ENCODE data around the gene KIF5C. TPM values are rescaled to one million over a fixed set of nuclear protein-coding genes. Genes with fewer than 3 reads are reported as not detected.

KIF5C gene
- total RNA-seq, 4 donors from 2014 or later, result 0.75 to 3.2 (median 2.3) TPM

DNA sequence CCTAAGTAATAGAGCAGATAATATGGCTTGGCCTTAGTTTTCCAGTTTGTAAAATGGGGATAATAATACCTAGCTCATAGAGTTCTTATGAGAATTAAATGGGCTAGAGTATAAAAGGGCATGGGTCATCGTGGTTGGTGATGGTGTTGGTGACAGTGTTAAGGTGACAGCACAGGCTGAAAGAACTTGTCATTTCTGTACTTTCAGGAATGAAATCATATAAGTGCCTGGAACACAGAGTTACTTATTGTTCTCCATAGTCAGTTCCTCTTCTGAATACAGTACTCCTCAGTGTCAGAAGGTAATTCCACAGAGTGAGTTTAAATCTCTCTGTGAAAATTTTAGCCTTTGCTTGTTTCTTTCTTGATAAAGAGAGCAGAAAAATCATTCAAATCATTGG, 42.4 kb downstream of the KIF5C start:
- Histone ChIP-seq H3K27me3 (no peaks in the 10 kb centered on the region), H3K4me3 (no peak overlapping the region), H3K9me3 (peaks cover 5 to 7% of the 10 kb centered on the region in 2 donors), H3K36me3 (no peaks in the 10 kb centered on the region), H3K4me1 (no peaks in the 10 kb centered on the region), H3K27ac (no peak overlapping the region)
- no peak for DNase-seq
- intact Hi-C loops (cut with DNase I; ENCODE audit: low total_unique reads) (no loop called here), in situ Hi-C loops (cut with MboI; ENCODE audit: low pct_ligation_motif_present in 1 of 4, low pct_unique_long_range_greater_than_20kb in 1 of 4, low sequenced_read_pairs in 3 of 4) (no loop called here)
- WGBS, 2 donors (ENCODE audit: low coverage in 1 of 2), result 50 to 85% methylated on average over 1 of the region's 1 CpG
- TF ChIP-seq CTCF (IDR thresholded peaks at IDR 0.05) (no peak), POLR2AphosphoS5 (IDR thresholded peaks at IDR 0.05) (no peak), POLR2A (IDR thresholded peaks at IDR 0.05) (no peak), EP300 (IDR thresholded peaks at IDR 0.05; ENCODE audit: low read depth) (no peak)

DNA sequence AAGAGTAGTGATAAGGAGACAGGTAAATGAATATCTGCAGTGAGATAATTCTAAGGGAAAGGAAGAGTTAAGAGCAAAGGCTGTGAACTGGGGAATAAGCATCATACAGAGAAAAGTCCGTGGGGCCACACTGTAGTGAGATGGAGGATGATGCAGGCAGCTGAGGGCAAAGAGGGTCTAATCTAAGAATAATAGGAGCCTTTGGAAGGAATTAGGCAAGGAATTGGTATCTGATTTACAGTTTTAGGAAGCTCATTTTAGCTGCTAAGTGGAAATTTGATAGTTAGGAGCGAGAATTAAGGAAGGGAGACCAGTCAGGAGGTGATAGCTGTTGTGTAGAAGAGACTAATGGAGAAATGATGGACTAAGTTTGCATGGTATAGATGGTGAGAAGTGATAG, 43.5 kb downstream of the KIF5C start:
- WGBS, 2 donors (ENCODE audit: low coverage in 1 of 2), result 60 to 88% methylated on average over 2 of the region's 2 CpGs
- H3K4me1 ChIP-seq, result no peaks in the 10 kb centered on the region

GRCh38 chr2:148920559-148920958, 45.5 kb downstream of the KIF5C start:
- in situ Hi-C loops (cut with MboI; ENCODE audit: low pct_ligation_motif_present in 1 of 4, low pct_unique_long_range_greater_than_20kb in 1 of 4, low sequenced_read_pairs in 3 of 4), result no loop called here
- TF ChIP-seq EP300 (IDR thresholded peaks at IDR 0.05; ENCODE audit: low read depth) (no peak), CTCF (IDR thresholded peaks at IDR 0.05) (no peak), POLR2AphosphoS5 (IDR thresholded peaks at IDR 0.05) (no peak), POLR2A (IDR thresholded peaks at IDR 0.05) (no peak)
- peaks cover 5 to 7% of the 10 kb centered on the region in 2 donors for H3K9me3 ChIP-seq
- H3K27ac ChIP-seq, result no peak overlapping the region
- DNase-seq, result no peak
- intact Hi-C loops (cut with DNase I; ENCODE audit: low total_unique reads), result no loop called here
- no peaks in the 10 kb centered on the region for H3K36me3 ChIP-seq
- no peaks in the 10 kb centered on the region for H3K4me1 ChIP-seq
- no peak overlapping the region for H3K4me3 ChIP-seq
- no peaks in the 10 kb centered on the region for H3K27me3 ChIP-seq
- 0 to 35% methylated on average over 1 of the region's 1 CpG for WGBS, 2 donors (ENCODE audit: low coverage in 1 of 2)

More for the DNA sequence above, 43.5 kb downstream of the KIF5C start:
- Histone ChIP-seq H3K4me3 (no peak overlapping the region), H3K27ac (no peak overlapping the region), H3K27me3 (no peaks in the 10 kb centered on the region), H3K36me3 (no peaks in the 10 kb centered on the region), H3K9me3 (peaks cover 5 to 7% of the 10 kb centered on the region in 2 donors)
- intact Hi-C loops (cut with DNase I; ENCODE audit: low total_unique reads) (no loop called here), in situ Hi-C loops (cut with MboI; ENCODE audit: low pct_ligation_motif_present in 1 of 4, low pct_unique_long_range_greater_than_20kb in 1 of 4, low sequenced_read_pairs in 3 of 4) (no loop called here)
- DNase-seq, result no peak
- TF ChIP-seq POLR2AphosphoS5 (IDR thresholded peaks at IDR 0.05) (no peak), POLR2A (IDR thresholded peaks at IDR 0.05) (no peak), EP300 (IDR thresholded peaks at IDR 0.05; ENCODE audit: low read depth) (no peak)

GRCh38 chr2:148922062-148922461, 47.0 kb downstream of the KIF5C start:
- TF ChIP-seq POLR2A (IDR thresholded peaks at IDR 0.05) (no peak), POLR2AphosphoS5 (IDR thresholded peaks at IDR 0.05) (no peak), CTCF (IDR thresholded peaks at IDR 0.05) (no peak), EP300 (IDR thresholded peaks at IDR 0.05; ENCODE audit: low read depth) (no peak)
- WGBS, 2 donors (ENCODE audit: low coverage in 1 of 2), result 91 to 100% methylated on average over 5 of the region's 5 CpGs

More at GRCh38 chr2:148922062-148922461, 47.0 kb downstream of the KIF5C start:
- DNase-seq, result no peak
- peaks cover 0 to 7% (median 0%) of the 10 kb centered on the region in 4 donors for H3K4me1 ChIP-seq
- intact Hi-C loops (cut with DNase I; ENCODE audit: low total_unique reads), result no loop called here
- no peak overlapping the region for H3K27ac ChIP-seq
- no peaks in the 10 kb centered on the region for H3K27me3 ChIP-seq
- peaks cover 5 to 7% of the 10 kb centered on the region in 2 donors for H3K9me3 ChIP-seq
- no peak overlapping the region for H3K4me3 ChIP-seq
- H3K36me3 ChIP-seq, result no peaks in the 10 kb centered on the region
- in situ Hi-C loops (cut with MboI; ENCODE audit: low pct_ligation_motif_present in 1 of 4, low pct_unique_long_range_greater_than_20kb in 1 of 4, low sequenced_read_pairs in 3 of 4), result no loop called here
